HG03095 (cell line): ENCODE data around the gene L2HGDH.
A peak's percentile ranks its signal among the peaks of the same experiment; 100 is the strongest.

Experiments
- ATAC-seq: cut with Tn5 transposase; IDR thresholded peaks from one replicate; pipeline ENCODE4 v1.9.1; 2021; ENCODE audit warnings: moderate library complexity; ENCODE audit not compliant: unreplicated experiment

The L2HGDH gene

DNA sequence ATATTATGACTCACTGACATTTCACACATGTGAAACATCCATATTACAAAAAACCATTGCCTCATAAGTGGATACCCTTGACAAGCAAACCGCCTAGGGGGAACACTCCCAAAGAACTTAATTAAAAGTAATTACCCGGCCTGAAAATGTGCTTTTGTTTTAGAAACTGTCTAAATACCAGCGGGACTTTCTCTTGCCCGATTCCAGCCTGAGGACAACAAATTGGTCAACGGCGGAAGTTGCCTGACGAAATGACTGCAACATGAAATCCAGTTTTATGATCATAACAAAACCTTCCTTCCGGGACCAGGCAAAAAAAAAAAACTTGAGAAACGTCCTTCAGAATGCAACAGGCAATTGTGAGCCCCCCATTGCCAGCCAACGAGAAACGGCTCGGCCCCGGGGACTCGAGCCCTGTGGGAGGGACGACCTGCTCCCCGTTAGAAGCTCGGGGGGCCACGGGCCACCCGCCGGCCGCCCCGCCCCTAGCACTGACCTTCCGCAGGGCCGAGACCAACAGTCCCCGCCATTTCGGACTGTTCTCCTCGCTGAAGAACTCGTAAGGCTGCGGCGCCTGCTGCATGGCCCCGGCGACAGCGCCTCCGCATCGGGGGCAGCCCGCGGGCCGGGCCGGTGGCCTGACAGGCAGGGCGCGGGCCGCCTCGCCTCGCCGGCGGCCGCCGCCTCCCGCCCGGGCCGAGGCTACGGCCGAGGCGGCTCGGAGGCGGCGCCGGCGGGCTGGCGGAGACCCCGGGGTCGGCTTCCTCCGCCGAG lies 81.1 kb downstream of the L2HGDH start:
- ATAC-seq: peak; percentile 30

- ATAC-seq: no peak
These were observed 81.7 kb downstream of the L2HGDH start for GRCh38 chr14:50230401-50230700.

DNA sequence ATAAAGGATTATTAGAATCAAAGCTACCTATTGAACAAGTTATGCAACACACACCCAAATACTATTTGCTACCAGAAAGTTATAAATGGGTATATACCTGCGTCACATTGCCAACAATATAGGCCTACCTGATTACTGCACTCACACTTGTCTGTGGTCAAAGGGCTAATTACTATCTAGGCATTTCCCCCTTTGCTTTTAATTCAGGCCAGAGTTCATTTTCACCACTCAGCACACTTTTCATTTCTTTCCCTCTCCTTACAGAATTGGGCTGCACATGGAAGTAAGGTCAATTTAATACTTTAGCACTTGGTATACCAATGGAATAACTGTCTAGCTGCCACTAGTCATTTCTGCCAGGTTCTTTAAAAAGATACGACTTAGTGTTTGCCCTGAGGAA lies 82.3 kb downstream of the L2HGDH start:
- no peak for ATAC-seq

DNA sequence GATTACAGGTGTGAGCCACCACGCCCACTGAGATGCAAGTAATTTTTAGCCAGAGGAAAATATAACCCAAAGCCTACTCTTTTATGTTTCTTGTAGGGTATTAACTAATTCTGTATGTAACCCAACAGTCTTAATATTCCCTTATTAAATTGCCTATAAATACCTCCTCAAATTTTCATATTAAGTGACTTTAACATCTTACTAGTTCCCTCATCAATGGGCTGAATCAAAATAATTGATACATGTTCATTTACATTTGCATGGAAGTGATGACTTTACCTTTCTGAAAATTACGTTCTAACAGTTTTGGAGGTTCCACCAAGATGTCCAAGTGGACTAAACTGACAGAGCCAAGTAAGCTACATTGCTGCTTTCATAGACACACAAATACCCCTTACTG lies 83.7 kb downstream of the L2HGDH start:
- ATAC-seq: no peak

DNA sequence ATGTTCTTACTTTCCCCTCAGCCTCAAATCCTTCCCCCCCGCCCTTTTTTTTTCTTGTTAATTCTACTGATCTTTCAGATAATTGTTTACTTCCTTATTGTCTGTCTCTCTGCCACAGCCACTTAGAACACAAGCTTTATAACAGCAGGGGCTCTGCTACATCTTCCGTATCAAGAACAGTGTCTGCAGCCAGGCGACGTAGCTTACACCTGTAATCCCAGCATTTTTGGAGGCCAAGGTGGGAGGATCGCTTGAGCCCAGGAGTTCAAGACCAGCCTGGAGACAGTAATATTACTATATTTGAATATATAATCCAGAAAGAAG lies 86.1 kb downstream of the L2HGDH start:
- no peak for ATAC-seq

GRCh38 chr14:50225067-50225973 lies 86.7 kb downstream of the L2HGDH start:
- no peak for ATAC-seq

- ATAC-seq: no peak
These were observed 89.9 kb downstream of the L2HGDH start for GRCh38 chr14:50222055-50222613.

DNA sequence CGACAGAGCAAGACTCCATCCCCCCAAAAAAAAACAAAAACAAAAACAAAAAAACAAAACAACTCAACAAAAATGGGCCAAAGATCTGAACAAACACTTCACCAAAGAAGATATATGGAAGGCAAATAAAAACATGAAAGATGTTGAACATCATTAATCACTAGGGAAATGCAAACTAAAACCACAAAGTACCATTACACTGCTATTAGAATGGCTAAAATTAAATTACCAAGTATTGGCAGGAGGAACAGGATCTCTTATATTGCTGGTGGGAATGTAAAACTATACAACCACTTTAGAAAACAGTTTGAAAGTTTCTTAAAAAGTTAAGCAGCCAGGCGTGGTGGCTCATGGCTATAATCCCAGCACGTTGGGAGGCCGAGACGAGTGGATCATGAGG lies 93.5 kb downstream of the L2HGDH start:
- ATAC-seq: no peak

- no peak for ATAC-seq
These were observed 96.6 kb downstream of the L2HGDH start for GRCh38 chr14:50215416-50215815.

DNA sequence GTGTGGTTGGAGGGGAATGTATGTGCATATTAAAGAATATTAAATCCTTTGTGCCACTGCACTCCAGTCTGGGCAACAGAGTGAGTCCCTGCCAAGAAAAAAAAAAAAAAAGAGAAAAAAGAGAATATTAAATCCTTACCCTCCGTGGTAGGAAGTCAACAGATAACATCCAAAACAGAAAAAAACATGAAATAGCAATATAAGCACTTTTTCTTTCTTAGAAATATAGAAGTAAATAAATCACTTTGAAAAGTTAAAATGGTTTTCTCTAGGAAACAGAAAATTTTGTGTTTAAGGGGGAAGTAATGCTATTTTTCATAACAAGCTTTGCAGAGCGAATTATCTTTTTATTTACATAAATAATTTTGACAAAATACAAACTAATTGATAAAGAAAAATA lies 98.2 kb downstream of the L2HGDH start:
- ATAC-seq: no peak

DNA sequence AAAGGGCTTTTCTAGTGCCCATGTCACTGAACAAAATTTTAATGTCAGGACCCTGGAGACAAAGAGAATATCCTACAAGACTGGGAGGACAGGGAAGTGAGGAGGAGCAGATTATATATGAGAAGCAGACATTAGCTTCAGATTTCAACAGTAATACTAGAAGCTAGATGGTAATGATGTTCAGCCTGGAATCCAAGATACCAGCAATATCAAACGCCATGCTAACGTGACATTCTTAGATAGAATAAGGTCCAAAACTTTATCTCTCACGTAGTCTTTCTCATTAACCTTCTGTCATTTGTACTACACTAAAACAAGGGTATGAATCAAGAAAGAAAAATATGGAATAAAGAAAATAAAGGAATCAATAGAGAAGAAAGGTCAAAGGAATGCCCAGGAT lies 99.3 kb downstream of the L2HGDH start:
- no peak for ATAC-seq

GRCh38 chr14:50210074-50210473 lies 102.0 kb downstream of the L2HGDH start:
- ATAC-seq: no peak

DNA sequence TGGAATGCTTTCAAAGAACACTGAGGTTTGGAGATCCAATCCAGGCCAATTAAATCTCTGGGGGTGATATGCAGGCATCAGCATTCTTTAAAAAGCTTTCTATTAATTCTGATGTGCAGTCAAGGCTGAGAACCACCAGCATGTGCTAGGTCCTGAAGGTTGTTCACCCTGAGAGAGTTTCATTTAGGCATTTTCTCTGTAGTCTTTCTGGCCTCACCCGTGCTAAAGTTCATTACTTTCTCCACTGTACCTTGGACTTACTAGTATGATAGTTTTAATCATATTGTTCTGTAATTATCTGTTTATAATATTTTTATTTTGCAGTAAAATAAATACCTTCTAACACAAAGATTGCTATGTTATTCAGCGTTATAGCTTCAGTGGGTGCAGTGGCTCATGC lies 113.5 kb downstream of the L2HGDH start:
- no peak for ATAC-seq

- no peak for ATAC-seq
These were observed 120.5 kb downstream of the L2HGDH start for GRCh38 chr14:50191499-50191898.
